B cell (primary cell): ENCODE measurements around the gene SSBP3.

Experiments used
- EZH2 ChIP-seq: IDR thresholded peaks from 2 replicates; pipeline ENCODE4 v1.6.1; 2012; ENCODE audit warnings: borderline replicate concordance, low read depth, mild to moderate bottlenecking, moderate library complexity, low read length; ENCODE audit not compliant: insufficient read depth, poor library complexity, severe bottlenecking
- TF ChIP-seq, protein P1 (sequence below): fragments of 200-600 bp; IDR thresholded peaks from one replicate; pipeline ENCODE4 v1.8.0; 2022; ENCODE audit warnings: antibody characterized with exemption, mild to moderate bottlenecking

DNA sequence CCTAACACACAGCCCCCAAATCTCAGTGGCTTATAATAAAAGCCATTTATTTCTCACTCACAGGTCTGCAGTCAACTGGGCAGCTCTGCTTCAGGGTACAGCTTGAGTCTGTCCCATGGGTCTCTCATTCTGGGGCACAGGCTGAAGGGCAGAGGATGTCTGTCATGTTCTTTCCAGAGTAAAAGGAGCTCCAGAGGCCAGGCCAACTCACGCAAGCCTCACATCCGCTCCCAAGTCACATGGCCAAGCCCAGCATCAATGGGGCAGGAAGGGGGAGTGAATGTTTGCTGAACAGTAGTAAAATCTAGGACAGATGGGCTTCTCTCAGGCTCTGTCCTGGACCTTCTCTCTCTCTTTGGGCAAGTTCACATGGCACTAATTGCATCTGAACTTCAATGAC is 7.1 kb upstream of the SSBP3 start:
- TF ChIP-seq, protein P1, sequence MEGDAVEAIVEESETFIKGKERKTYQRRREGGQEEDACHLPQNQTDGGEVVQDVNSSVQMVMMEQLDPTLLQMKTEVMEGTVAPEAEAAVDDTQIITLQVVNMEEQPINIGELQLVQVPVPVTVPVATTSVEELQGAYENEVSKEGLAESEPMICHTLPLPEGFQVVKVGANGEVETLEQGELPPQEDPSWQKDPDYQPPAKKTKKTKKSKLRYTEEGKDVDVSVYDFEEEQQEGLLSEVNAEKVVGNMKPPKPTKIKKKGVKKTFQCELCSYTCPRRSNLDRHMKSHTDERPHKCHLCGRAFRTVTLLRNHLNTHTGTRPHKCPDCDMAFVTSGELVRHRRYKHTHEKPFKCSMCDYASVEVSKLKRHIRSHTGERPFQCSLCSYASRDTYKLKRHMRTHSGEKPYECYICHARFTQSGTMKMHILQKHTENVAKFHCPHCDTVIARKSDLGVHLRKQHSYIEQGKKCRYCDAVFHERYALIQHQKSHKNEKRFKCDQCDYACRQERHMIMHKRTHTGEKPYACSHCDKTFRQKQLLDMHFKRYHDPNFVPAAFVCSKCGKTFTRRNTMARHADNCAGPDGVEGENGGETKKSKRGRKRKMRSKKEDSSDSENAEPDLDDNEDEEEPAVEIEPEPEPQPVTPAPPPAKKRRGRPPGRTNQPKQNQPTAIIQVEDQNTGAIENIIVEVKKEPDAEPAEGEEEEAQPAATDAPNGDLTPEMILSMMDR: no peak
- no peak for TF ChIP-seq EZH2
